Measurements from ENCODE around the gene GABRG3. TPM values are rescaled to one million over a fixed set of nuclear protein-coding genes. Genes with fewer than 3 reads are reported as not detected.

The GABRG3 gene
- total and polyA plus RNA-seq, 2 donors (not counting 3 experiments of a cell fraction or from before 2014, with no cell fraction given), result not detected

DNA sequence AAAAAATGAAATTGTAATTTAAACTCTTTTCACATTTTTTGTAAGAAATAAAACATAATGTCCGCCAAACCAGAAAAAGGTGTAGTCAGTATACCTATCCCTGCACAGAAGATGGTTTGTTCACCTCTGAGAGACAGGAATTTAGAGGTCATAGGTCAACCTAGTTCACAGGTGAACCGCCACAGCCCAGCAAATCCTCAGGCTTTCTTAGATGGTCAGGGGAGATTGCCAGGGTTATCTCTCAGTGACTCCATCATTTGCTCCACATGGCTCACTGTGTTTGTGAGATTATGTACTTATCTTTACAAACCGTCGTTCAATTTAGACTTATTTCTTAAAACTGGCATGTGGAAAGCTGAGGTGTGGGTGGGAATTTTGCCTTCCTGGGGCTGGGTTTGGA is 264.2 kb downstream of the GABRG3 start:
- POLR2A ChIA-PET, result no interaction called here
- CTCF ChIA-PET, result no interaction called here
- H2AFZ ChIP-seq (ENCODE audit: low read depth, low read length), result no peak overlapping the region
- H3K4me3 ChIP-seq (replicated peaks in 1 of 3; ENCODE audit: insufficient read depth in 1 of 3, low read depth in 1 of 3, low read length in 3 of 3), result no peak overlapping the region
- TF ChIP-seq EZH2 (IDR thresholded peaks at IDR 0.05; ENCODE audit: borderline replicate concordance, low read depth, low read length, severe bottlenecking) (no peak), GATA2 (IDR thresholded peaks at IDR 0.05; ENCODE audit: insufficient read depth, insufficient read length, low read depth, low read length) (no peak), FOS (IDR thresholded peaks at IDR 0.05; ENCODE audit: borderline replicate concordance, insufficient read depth, low read length) (no peak), MYC (IDR thresholded peaks at IDR 0.05; ENCODE audit: low read depth, low read length) (no peak), POLR2AphosphoS5 (IDR thresholded peaks at IDR 0.05; ENCODE audit: insufficient read depth, low read depth, low read length) (no peak), POLR2A (IDR thresholded peaks at IDR 0.05; ENCODE audit: low read depth, low read length) (no peak), JUN (IDR thresholded peaks at IDR 0.05; ENCODE audit: borderline replicate concordance, insufficient read depth, insufficient read length, low read depth) (no peak)
- TF ChIP-seq, protein P1, sequence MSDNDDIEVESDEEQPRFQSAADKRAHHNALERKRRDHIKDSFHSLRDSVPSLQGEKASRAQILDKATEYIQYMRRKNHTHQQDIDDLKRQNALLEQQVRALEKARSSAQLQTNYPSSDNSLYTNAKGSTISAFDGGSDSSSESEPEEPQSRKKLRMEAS (IDR thresholded peaks at IDR 0.05; ENCODE audit: insufficient read depth, insufficient read length), result no peak
- TF ChIP-seq, protein P2, sequence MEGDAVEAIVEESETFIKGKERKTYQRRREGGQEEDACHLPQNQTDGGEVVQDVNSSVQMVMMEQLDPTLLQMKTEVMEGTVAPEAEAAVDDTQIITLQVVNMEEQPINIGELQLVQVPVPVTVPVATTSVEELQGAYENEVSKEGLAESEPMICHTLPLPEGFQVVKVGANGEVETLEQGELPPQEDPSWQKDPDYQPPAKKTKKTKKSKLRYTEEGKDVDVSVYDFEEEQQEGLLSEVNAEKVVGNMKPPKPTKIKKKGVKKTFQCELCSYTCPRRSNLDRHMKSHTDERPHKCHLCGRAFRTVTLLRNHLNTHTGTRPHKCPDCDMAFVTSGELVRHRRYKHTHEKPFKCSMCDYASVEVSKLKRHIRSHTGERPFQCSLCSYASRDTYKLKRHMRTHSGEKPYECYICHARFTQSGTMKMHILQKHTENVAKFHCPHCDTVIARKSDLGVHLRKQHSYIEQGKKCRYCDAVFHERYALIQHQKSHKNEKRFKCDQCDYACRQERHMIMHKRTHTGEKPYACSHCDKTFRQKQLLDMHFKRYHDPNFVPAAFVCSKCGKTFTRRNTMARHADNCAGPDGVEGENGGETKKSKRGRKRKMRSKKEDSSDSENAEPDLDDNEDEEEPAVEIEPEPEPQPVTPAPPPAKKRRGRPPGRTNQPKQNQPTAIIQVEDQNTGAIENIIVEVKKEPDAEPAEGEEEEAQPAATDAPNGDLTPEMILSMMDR (IDR thresholded peaks at IDR 0.05; ENCODE audit: extremely low read depth in 1 of 2, insufficient read depth in 1 of 2, low read depth in 1 of 2, low read length in 2 of 2), result no peak
- dilution Hi-C loops (cut with MboI; ENCODE audit: extremely low pct_ligation_motif_present, low sequenced_read_pairs) (no loop called here), intact Hi-C loops (cut with micrococcal nuclease) (no loop called here)
- no peak overlapping the region for H3K4me2 ChIP-seq (ENCODE audit: insufficient read depth, low read length)
- H3K27ac ChIP-seq (ENCODE audit: insufficient read depth, low read depth, low read length), result no peak overlapping the region
- no peaks in the 10 kb centered on the region for H3K79me2 ChIP-seq (ENCODE audit: control insufficient read depth, insufficient read depth, low read length)
- H3K36me3 ChIP-seq (ENCODE audit: control insufficient read depth in 2 of 2, extremely low read depth in 1 of 2, insufficient read depth in 2 of 2, low read length in 2 of 2), result no peaks in the 10 kb centered on the region
- H4K20me1 ChIP-seq (replicated peaks; ENCODE audit: control insufficient read depth, extremely low read depth, insufficient read depth, low read length), result no peaks in the 10 kb centered on the region
- H3K9ac ChIP-seq (replicated peaks; ENCODE audit: extremely low read depth, insufficient read depth, low read length), result no peak overlapping the region
- no peak for DNase-seq (ENCODE audit: low read depth, low spot score)
- H3K9me3 ChIP-seq (replicated peaks; ENCODE audit: control insufficient read depth, insufficient read depth, low read length), result no peaks in the 10 kb centered on the region
- H3K4me1 ChIP-seq (ENCODE audit: control insufficient read depth, extremely low read depth, insufficient read depth, low read length), result no peaks in the 10 kb centered on the region
- H3K27me3 ChIP-seq (ENCODE audit: control insufficient read depth in 2 of 2, insufficient read depth in 2 of 2, low read length in 2 of 2), result no peaks in the 10 kb centered on the region
- BruUV-seq (replicated peaks), result no TSS peak
- H3K9me1 ChIP-seq (replicated peaks; ENCODE audit: control insufficient read depth, extremely low read depth, insufficient read depth, low read length), result no peaks in the 10 kb centered on the region
- no peak for FAIRE-seq

Data from endothelial cell of umbilical vein (primary cell).